Left hindlimb (tissue), 1 donor: ENCODE results near the gene RNPEP.
"Not testable (repeated sequence)": the region's sequence is repeated elsewhere in the genome, so short reads cannot be mapped to it uniquely, and the experiment has no call there.

Experiments used
- DNase-seq: peaks from one replicate; pipeline ENCODE4 v3.0.0-alpha.2; 2018

RNPEP gene

GRCh38 chr1:201962382-201962781 lies 20.1 kb upstream of the RNPEP start:
- DNase-seq: not testable (repeated sequence)

- DNase-seq: no peak
These were observed 18.2 kb upstream of the RNPEP start for GRCh38 chr1:201964261-201964660.

- DNase-seq: no peak
These were observed 16.3 kb upstream of the RNPEP start for GRCh38 chr1:201966171-201966570.

GRCh38 chr1:201968202-201968925 lies 14.1 kb upstream of the RNPEP start:
- no peak for DNase-seq

GRCh38 chr1:201970334-201971159 lies 11.9 kb upstream of the RNPEP start:
- no peak for DNase-seq

- DNase-seq: peak; percentile 83
These were observed 296 bp upstream of the RNPEP start for GRCh38 chr1:201982082-201982622.

- no peak for DNase-seq
These were observed 945 bp downstream of the RNPEP start for GRCh38 chr1:201983380-201983805.

- DNase-seq: no peak
These were observed 2.0 kb downstream of the RNPEP start for GRCh38 chr1:201984446-201984845.

- DNase-seq: no peak
These were observed 2.9 kb downstream of the RNPEP start for GRCh38 chr1:201985355-201985754.

- no peak for DNase-seq
These were observed 6.2 kb downstream of the RNPEP start for GRCh38 chr1:201988601-201989000.

GRCh38 chr1:201989354-201990128 lies 7.1 kb downstream of the RNPEP start:
- no peak for DNase-seq

GRCh38 chr1:201990427-201990826 lies 8.0 kb downstream of the RNPEP start:
- DNase-seq: no peak

- no peak for DNase-seq
These were observed 17.3 kb downstream of the RNPEP start for GRCh38 chr1:201999625-202000238.

- DNase-seq: no peak
These were observed 20.1 kb downstream of the RNPEP start for GRCh38 chr1:202002507-202002906.

- DNase-seq: no peak
These were observed 22.3 kb downstream of the RNPEP start for GRCh38 chr1:202004711-202005110.

GRCh38 chr1:202005958-202006357 lies 23.5 kb downstream of the RNPEP start:
- DNase-seq: no peak

- no peak for DNase-seq
These were observed 24.9 kb downstream of the RNPEP start for GRCh38 chr1:202007304-202007703.

- no peak for DNase-seq
These were observed 25.5 kb downstream of the RNPEP start for GRCh38 chr1:202007805-202008489.

GRCh38 chr1:202009326-202010179 lies 27.1 kb downstream of the RNPEP start:
- DNase-seq: peak; percentile 81

GRCh38 chr1:202010180-202011015 lies 27.9 kb downstream of the RNPEP start, which contains the start of gene ELF3:
Gene ELF3, plus strand, starts transcription at chr1:202010587. Its CDS starts 550 bp downstream, at chr1:202011137.
- no peak for DNase-seq
